K562 (cell line): ENCODE data around the gene IQGAP3. TPM values are rescaled to one million over a fixed set of nuclear protein-coding genes. Genes with fewer than 3 reads are reported as not detected.

Source experiments
- ATAC-seq: fragments of 200-7000 bp; cut with Tn5 transposase; 3 replicates; pipeline ENCODE4 v1.9.1; 2020; ENCODE audit warnings: moderate library complexity
- BruUV-seq: library from RNA; stranded (reverse); fragments of 400-500 nt; replicated peaks from 2 replicates; lab custom pipeline; 2021; lab: Mats Ljungman, UMichigan
- CTCF ChIA-PET: fragments of 300-600 bp; formaldehyde crosslinking; extraction: SDS; loops from one replicate; lab custom pipeline; 2021; ENCODE audit warnings: low intra/inter-chr PET ratio; lab: Yijun Ruan, JAX
- POLR2A ChIA-PET: fragments of 300-600, 350-650 bp; sonication (Branson Sonifier 250); formaldehyde crosslinking; extraction: SDS; loops from one replicate; lab custom pipeline; 2021; ENCODE audit warnings: antibody characterized with exemption, inconsistent platforms; lab: Yijun Ruan, JAX
- DNase-seq, 4 experiments: peaks; one replicate each; pipeline versions ENCODE4 v3.0.0 to v3.0.0-alpha.2; 2011 to 2018; ENCODE audit warnings: low spot score in 3 of 4, mixed read lengths in 3 of 4; ENCODE audit errors: extremely low read depth in 1 of 4
- FAIRE-seq: peaks from 2 replicates; lab custom pipeline; 2011; peaks lifted over from hg19 to GRCh38; lab: Jason Lieb, UNC
- H2AFZ ChIP-seq: 2 replicates; pipeline ENCODE4 v1.6.0; 2011; ENCODE audit warnings: low read depth, low read length, control low read depth, inconsistent platforms
- H3K27ac ChIP-seq: fragments of 200-600 bp; 3 replicates; pipeline ENCODE4 v1.8.0; 2011; ENCODE audit warnings: low read depth, mild to moderate bottlenecking, control low read depth, inconsistent platforms, low read length, moderate library complexity, mixed read lengths; ENCODE audit errors: extremely low read depth
- H3K27me3 ChIP-seq, 2 experiments: fragments of 300-600 bp in 1 of 2; 2 replicates in 1 of 2; 3 replicates in 1 of 2; pipeline versions ENCODE4 v1.6.0 to v1.8.0; 2011; ENCODE audit warnings: inconsistent platforms in 2 of 2, low read length in 2 of 2, mild to moderate bottlenecking in 1 of 2, mixed read lengths in 1 of 2, moderate library complexity in 1 of 2; ENCODE audit not compliant: control insufficient read depth in 2 of 2, insufficient read depth in 2 of 2
- H3K36me3 ChIP-seq: fragments of 300-600 bp; 3 replicates; pipeline ENCODE4 v1.8.0; 2011; ENCODE audit warnings: mild to moderate bottlenecking, low read length, inconsistent platforms; ENCODE audit not compliant: control insufficient read depth, insufficient read depth
- H3K4me1 ChIP-seq, 2 experiments: fragments of 200-600 bp in 1 of 2; replicated peaks in 1 of 2; 2 replicates in 1 of 2; 3 replicates in 1 of 2; pipeline versions ENCODE4 v1.5.1 to v1.8.0; 2011; ENCODE audit warnings: inconsistent platforms in 2 of 2, low read length in 2 of 2, mild to moderate bottlenecking in 1 of 2, mixed read lengths in 1 of 2, moderate library complexity in 1 of 2; ENCODE audit not compliant: control insufficient read depth in 2 of 2, insufficient read depth in 2 of 2
- H3K4me2 ChIP-seq: 2 replicates; pipeline ENCODE4 v1.6.1; 2011; ENCODE audit warnings: low read length, control low read depth, inconsistent platforms, mixed read lengths; ENCODE audit not compliant: insufficient read depth
- H3K4me3 ChIP-seq: fragments of 200-600 bp; sonication (generic), shearing (Covaris generic); 2 replicates; pipeline ENCODE4 v1.5.1; 2016; ENCODE audit warnings: control low read depth, inconsistent platforms
- H3K79me2 ChIP-seq: fragments of 200-600 bp; 3 replicates; pipeline ENCODE4 v1.8.0; 2011; ENCODE audit warnings: low read length, inconsistent platforms; ENCODE audit not compliant: control insufficient read depth, insufficient read depth
- H3K9ac ChIP-seq, 2 experiments: 2 replicates each; pipeline versions ENCODE4 v1.6.0 to v1.6.1; 2011; ENCODE audit warnings: low read depth in 2 of 2, low read length in 2 of 2, control low read depth in 1 of 2, inconsistent platforms in 1 of 2, mild to moderate bottlenecking in 1 of 2, mixed read lengths in 1 of 2; ENCODE audit not compliant: insufficient read depth in 1 of 2
- H3K9me1 ChIP-seq: one replicate; pipeline ENCODE4 v1.6.0; 2011; ENCODE audit warnings: inconsistent platforms, mild to moderate bottlenecking, low read length, moderate library complexity; ENCODE audit not compliant: control insufficient read depth, insufficient read depth
- H3K9me3 ChIP-seq: replicated peaks from 2 replicates; pipeline ENCODE4 v1.5.1; 2011; ENCODE audit warnings: low read depth, low read length, inconsistent platforms; ENCODE audit not compliant: control insufficient read depth, insufficient read depth
- H4K20me1 ChIP-seq: replicated peaks from 2 replicates; pipeline ENCODE4 v1.6.1; 2011; ENCODE audit warnings: low read length, inconsistent platforms, mixed read lengths; ENCODE audit not compliant: control insufficient read depth, insufficient read depth
- CUX1 ChIP-seq: fragments of 200-800 bp; sonication (Bioruptor generic); IDR thresholded peaks from 2 replicates; pipeline ENCODE4 v1.6.1; 2016; ENCODE audit warnings: missing genetic modification characterization, missing compliant biosample characterization
- NCOR1 ChIP-seq: fragments of 450-650 bp; IDR thresholded peaks from 2 replicates; pipeline ENCODE4 v1.6.1; 2016; ENCODE audit warnings: mild to moderate bottlenecking, moderate library complexity
- PCBP1 ChIP-seq: fragments of 200-400 bp; formaldehyde crosslinking; IDR thresholded peaks from 2 replicates; pipeline ENCODE4 v1.6.1; 2018; ENCODE audit warnings: mild to moderate bottlenecking, low read depth, low read length; ENCODE audit not compliant: poor library complexity, severe bottlenecking
- REST ChIP-seq, 2 experiments: fragments of 450-650 bp; formaldehyde crosslinking in 1 of 2; IDR thresholded peaks; 2 replicates each; pipeline versions ENCODE4 v1.4.0 to v1.6.1; 2014 to 2020; ENCODE audit warnings: mild to moderate bottlenecking in 2 of 2, borderline replicate concordance in 1 of 2, low read depth in 1 of 2
- RNF219 ChIP-seq: fragments of 250-450 bp; sonication (Bioruptor Pico); IDR thresholded peaks from 2 replicates; pipeline ENCODE4 v1.5.0; 2022; ENCODE audit warnings: mild to moderate bottlenecking
- WGBS: fragments of 100-300 bp; shearing (Covaris generic); methylation state at CpG from one replicate; pipeline ENCODE4 v1.1.6; 2016; ENCODE audit warnings: low coverage, mixed read lengths; ENCODE audit not compliant: insufficient coverage; ENCODE audit errors: missing lambda C conversion rate; 5-methylcytosine and 5-hydroxymethylcytosine counted together
- in situ Hi-C: fragments of 300-500 bp; cut with MboI; formaldehyde crosslinking; loops from 4 replicates; pipeline ENCODE4 v1.15.0; 2018; ENCODE audit warnings: inconsistent platforms, mixed read lengths
- intact Hi-C: fragments of 100-400 bp; cut with micrococcal nuclease; formaldehyde crosslinking; loops from 2 replicates; pipeline ENCODE4 v1.14.2; 2022
- polyA plus RNA-seq, 8 experiments: library from polyadenylated mRNA; depleted of rRNA in 4 of 8; stranded (reverse) in 5 of 8; unstranded in 3 of 8; fragments of >200 nt; fragmentation: Nextera tagmentation in 2 of 8; fragmentation: Illumina TruSeq in 1 of 8; extraction: Ambion mirVana in 2 of 8; extraction: Trizol in 1 of 8; gene quantifications; 2 replicates each; pipeline versions ENCODE4 v1.2.1 to v1.2.3, GENCODE V29; 2011 to 2014; ENCODE audit warnings: inconsistent platforms in 1 of 8, missing spikeins in 1 of 8
- total RNA-seq, 7 experiments: library from RNA; depleted of rRNA in 6 of 7; stranded (reverse); fragments of >200 nt in 6 of 7; fragmentation: Illumina TruSeq in 2 of 7; extraction: Trizol in 2 of 7; gene quantifications; 2 replicates each; pipeline versions ENCODE4 v1.2.1 to v1.2.3, GENCODE V29; 2011 to 2021; ENCODE audit warnings: low replicate concordance in 1 of 7

Gene IQGAP3
- total and polyA plus RNA-seq, 9 of the 15 experiments (the other 6 are each of a cell fraction or from before 2014, with no cell fraction given): 1.4 to 16.6 (median 11.9) TPM

GRCh38 chr1:156595016-156595415 is 22.7 kb upstream of the IQGAP3 start:
- DNase-seq (no peak), FAIRE-seq (no peak), ATAC-seq (no peak)
- peaks cover 46% of the 10 kb centered on the region for H3K79me2 ChIP-seq
- WGBS: 83% methylated on average over 2 of the region's 2 CpGs
- no peak overlapping the region for H3K9ac ChIP-seq
- H3K4me2 ChIP-seq: no peak overlapping the region
- intact Hi-C loops (no loop called here), in situ Hi-C loops (no loop called here)
- no peak overlapping the region for H3K4me3 ChIP-seq
- ChIA-PET POLR2A (interaction anchor here (0.9 to 1.6 kb wide), 4 partner anchors 8 to 132 kb away, joined by 3 to 6 read pairs (median 4); no protein-coding TSS in a partner anchor), CTCF (no interaction called here)
- H3K36me3 ChIP-seq: peaks cover 78% of the 10 kb centered on the region
- no peak overlapping the region for H2AFZ ChIP-seq
- BruUV-seq: TSS peak; percentile 76
- no peaks in the 10 kb centered on the region for H3K27me3 ChIP-seq
- H3K9me3 ChIP-seq: no peaks in the 10 kb centered on the region
- no peaks in the 10 kb centered on the region for H3K9me1 ChIP-seq
- peaks cover 8 to 19% of the 10 kb centered on the region in 2 experiments; a peak in 4 of 5 replicates for H3K4me1 ChIP-seq
- no peaks in the 10 kb centered on the region for H4K20me1 ChIP-seq
- no peak overlapping the region for H3K27ac ChIP-seq
- TF ChIP-seq RNF219 (CRISPR knock-in tag): no peak
- no peak for TF ChIP-seq PCBP1
- TF ChIP-seq NCOR1: 0 out of 2 replicates have a peak, but pooled peaks have one; percentile 6
- TF ChIP-seq REST (IDR thresholded peaks at IDR 0.05; ENCODE audit: borderline replicate concordance): no peak
- no peak for TF ChIP-seq REST (CRISPR knock-in tag; IDR thresholded peaks at IDR 0.05; ENCODE audit: low read depth)
- no peak for TF ChIP-seq CUX1 (CRISPR knock-in tag)
